ENCODE data around the gene ANKRD13A.
"Not testable (repeated sequence)": the region's sequence is repeated elsewhere in the genome, so short reads cannot be mapped to it uniquely, and the experiment has no call there.

The ANKRD13A gene

GRCh38 chr12:110007881-110008280 is 8.7 kb downstream of the ANKRD13A start:
- DNase-seq (ENCODE audit: low spot score): no peak

- DNase-seq (ENCODE audit: low spot score): not testable (repeated sequence)
Measured at GRCh38 chr12:110008681-110009398, 9.6 kb downstream of the ANKRD13A start.

DNA sequence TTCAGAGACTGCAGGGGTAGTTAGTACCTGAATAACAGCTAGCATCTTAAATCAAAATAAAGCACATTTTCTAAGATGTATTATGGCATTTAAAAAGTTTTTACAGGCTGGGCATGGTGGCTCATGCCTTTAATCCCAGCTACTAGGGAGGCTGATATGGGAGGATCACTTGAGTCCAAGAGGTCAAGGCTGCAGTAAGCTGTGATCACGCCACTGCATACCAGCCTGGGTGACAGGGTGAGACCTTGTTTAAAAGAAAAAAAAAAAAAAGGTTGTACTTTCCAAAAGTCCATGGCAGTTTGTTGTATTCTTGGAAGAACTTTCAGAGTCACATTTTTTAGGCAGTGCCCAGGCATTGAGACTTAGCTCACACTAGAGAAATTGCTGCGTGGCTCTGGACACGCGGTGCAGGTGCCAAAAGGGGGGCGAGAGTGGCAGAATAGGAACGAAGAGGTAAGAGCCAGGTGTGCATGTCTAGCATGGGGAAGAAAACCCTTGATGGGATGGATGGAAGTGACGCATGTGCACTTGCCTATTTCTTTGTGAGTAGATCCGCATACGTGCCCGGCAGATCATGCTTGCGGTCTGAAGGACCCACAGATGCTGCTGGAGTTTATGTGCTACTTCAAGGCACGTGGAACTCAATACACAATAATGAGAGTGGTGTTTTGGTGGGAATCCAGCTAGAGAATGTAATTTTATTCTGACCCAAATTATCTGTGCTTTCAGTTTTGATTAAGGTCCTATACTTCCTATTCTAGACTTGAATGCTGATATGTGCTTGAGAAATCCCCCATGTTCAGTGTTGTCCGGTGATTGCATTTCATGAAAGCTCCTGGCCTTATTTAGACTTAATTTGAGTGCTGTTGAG is 11.9 kb downstream of the ANKRD13A start:
- no peak for DNase-seq (ENCODE audit: low spot score)

GRCh38 chr12:110012137-110012536 is 12.9 kb downstream of the ANKRD13A start:
- no peak for DNase-seq (ENCODE audit: low spot score)

GRCh38 chr12:110012659-110013058 is 13.4 kb downstream of the ANKRD13A start:
- no peak for DNase-seq (ENCODE audit: low spot score)

DNA sequence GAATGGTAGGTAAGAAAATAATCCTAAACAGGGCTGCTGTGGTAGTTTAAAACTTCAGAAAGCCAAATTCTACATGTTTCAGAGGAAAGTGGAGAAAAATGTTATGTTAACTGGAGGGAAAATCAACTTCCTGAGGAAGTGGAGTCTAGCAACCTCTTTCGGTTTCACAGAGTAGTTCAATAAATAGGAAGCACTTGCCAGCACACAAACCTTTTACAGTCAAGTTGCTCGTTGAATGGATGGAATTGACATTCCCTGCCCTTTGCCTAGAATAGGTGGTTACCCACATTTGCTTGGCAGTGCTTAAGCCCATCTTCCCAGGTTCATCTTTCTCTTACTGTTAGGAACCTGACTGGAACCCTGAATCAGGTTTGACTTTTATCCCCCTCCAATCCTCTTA is 15.9 kb downstream of the ANKRD13A start:
- no peak for DNase-seq (ENCODE audit: low spot score)

DNA sequence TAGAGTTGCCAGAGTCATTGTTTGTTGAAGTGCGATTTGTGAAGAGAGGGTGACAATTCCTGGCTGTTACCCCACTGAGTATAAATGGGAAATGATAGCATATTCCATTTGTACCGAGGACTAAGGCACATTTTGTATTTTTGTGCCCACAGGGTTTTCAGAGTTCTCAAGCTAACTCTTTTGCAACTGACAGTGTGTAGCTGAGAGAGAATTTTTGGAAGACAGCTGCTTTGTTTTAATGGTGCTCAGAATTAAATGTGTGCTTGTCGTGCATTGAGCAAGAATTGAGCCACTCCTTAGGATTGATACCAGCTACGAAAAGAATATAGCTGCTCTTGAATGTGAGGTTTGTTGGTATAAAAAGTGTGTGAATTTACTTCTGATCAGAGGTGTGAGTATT is 21.7 kb downstream of the ANKRD13A start:
- no peak for DNase-seq (ENCODE audit: low spot score)

DNA sequence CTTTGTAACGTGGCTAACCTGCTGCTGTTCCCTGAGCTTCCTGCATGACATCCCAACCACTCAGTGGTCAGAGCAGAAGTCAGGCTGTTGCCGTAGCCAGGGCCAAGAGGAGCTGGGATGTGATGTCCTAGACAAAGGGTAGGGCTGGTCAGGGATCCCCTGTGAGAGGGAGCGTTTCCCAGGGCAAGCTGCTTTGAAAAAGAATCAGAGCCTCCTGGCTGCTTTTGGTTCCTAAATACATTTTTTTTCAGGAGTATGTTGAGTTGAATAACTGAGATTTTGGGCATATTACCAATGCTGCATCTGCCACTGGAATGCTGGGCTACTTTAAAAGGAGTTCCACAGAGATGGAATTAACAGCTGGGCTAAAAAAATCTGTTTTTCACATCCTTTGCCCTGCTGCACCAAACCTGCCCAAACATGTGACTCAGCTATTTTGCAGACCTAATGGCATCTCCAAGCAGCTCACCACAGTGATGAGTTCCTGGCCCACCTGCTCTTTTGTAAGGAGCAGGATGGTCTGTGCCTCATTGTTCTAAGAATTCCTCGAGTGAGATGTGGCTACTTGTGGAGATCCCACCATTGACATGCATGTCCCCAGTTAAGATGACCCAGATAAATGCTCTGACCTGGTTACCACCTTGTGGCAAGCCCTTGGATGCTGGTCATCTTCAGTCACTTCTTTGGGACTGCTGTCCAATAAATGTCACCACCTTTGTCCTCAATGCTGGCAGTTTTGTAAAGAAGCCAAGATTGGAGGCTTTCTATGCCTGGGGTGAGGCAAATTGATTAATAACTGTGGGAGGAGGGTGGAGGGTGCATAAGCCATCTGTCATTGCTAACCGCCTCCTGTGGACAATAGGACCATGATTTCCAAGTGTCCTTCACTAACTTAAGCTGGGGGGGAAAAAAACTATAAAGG is 24.1 kb downstream of the ANKRD13A start:
- peak; percentile 75 for DNase-seq (ENCODE audit: low spot score)

GRCh38 chr12:110024051-110024450 is 24.8 kb downstream of the ANKRD13A start:
- DNase-seq (ENCODE audit: low spot score): no peak

- DNase-seq (ENCODE audit: low spot score): no peak
Measured at GRCh38 chr12:110028323-110028722, 29.1 kb downstream of the ANKRD13A start.

- no peak for DNase-seq (ENCODE audit: low spot score)
Measured at GRCh38 chr12:110029290-110029815, 30.1 kb downstream of the ANKRD13A start.

DNA sequence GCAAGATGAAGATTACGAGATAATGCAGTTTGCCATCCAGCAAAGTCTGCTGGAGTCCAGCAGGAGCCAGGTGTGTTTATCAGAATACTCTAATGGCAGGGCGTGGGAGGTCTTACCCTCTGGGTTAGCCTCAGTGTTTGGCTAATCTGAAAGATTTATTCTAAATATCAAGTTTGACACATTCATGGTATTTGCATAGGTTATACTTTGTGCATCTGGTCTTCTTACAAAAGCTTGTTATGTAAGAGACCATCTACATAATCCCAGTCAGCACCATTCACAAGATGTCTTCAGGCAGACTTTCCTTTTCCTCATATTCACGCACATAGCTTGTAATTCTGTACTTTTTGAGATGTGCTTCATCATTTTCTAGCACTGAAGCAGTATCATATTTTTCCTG is 34.7 kb downstream of the ANKRD13A start:
- DNase-seq (ENCODE audit: low spot score): no peak

GRCh38 chr12:110035534-110036104 is 36.4 kb downstream of the ANKRD13A start:
- no peak for DNase-seq (ENCODE audit: low spot score)

- no peak for DNase-seq (ENCODE audit: low spot score)
Measured at GRCh38 chr12:110037315-110037714, 38.1 kb downstream of the ANKRD13A start.

DNA sequence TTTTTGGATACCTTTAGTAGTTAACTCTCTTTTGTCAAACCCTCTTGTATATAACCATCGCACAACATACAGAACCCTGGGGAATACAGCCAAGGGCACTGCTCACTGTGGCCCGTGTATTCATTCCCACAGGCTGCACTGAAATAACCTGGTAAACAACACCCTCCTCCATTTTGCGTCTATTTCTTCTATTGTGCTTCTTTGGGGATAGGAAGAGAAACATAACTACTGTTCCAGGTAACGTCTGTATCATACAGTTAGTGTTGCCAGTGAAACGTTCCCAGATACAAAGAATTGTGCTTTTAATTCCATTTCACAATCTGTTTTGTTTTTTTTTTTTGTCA is 39.5 kb downstream of the ANKRD13A start:
- DNase-seq (ENCODE audit: low spot score): no peak

- DNase-seq (ENCODE audit: low spot score): peak; percentile 82
Measured at GRCh38 chr12:110039085-110039807, 40.0 kb downstream of the ANKRD13A start.

GRCh38 chr12:110042264-110042663 is 43.0 kb downstream of the ANKRD13A start:
- DNase-seq (ENCODE audit: low spot score): no peak

DNA sequence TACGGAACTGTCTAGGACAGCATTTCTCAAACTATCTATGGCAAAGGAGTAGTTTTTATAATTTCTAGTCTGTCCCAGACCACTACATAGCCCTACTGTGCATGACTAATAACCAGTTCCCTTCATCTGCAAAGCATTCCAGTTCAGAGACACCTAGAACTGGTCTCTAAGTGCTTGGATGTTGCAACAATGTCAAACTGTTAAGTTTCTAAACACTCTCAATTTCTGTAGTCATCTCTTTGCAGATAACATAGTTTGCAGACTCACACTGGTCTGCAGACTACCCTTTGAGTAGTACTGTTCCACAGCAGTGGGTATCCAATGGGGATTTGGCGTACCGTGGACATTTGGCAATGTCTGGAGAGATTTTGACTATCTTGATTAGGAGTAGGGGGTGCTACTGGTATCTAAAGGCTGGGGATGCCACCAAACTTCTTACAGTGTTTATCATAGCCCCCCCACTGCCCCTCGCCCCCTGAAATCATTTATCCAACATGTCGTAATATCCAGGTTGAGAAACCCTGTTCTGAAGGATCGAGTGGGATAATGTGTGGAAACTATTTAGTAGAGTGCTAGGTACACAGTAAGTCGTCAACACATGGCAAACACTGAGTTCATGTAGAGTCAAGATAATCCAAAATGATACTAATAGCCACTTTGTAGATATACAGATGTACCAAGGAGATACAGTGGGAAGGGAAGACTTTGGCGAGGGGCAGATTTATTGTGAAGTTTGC is 47.4 kb downstream of the ANKRD13A start:
- DNase-seq (ENCODE audit: low spot score): no peak

- DNase-seq (ENCODE audit: low spot score): no peak
Measured at GRCh38 chr12:110047297-110047940, 48.2 kb downstream of the ANKRD13A start.

Data from GM03348 (cell line).